ENCODE data around the gene B3GNT5.

Gene B3GNT5

DNA sequence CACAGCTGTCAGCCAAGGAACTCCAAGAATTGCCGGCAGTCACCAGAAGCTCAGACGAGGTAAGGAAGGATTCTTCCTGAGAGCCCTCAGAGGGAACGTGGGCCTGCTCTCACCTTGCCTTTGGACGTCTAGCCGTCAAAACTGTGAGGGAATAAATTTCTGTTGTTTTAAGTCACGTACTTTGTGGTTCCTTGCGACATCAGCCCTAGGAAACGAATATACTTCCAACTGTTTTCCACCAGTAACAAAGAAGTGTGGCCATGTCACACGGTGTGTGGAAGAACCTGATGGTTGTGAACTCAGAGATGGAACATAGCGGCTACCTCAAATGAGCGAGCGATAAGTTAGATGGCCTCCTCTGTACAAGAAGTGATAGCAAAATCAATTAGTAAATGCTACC is 41.0 kb upstream of the B3GNT5 start:
- TF ChIP-seq, protein P1, sequence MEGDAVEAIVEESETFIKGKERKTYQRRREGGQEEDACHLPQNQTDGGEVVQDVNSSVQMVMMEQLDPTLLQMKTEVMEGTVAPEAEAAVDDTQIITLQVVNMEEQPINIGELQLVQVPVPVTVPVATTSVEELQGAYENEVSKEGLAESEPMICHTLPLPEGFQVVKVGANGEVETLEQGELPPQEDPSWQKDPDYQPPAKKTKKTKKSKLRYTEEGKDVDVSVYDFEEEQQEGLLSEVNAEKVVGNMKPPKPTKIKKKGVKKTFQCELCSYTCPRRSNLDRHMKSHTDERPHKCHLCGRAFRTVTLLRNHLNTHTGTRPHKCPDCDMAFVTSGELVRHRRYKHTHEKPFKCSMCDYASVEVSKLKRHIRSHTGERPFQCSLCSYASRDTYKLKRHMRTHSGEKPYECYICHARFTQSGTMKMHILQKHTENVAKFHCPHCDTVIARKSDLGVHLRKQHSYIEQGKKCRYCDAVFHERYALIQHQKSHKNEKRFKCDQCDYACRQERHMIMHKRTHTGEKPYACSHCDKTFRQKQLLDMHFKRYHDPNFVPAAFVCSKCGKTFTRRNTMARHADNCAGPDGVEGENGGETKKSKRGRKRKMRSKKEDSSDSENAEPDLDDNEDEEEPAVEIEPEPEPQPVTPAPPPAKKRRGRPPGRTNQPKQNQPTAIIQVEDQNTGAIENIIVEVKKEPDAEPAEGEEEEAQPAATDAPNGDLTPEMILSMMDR (IDR thresholded peaks at IDR 0.05; ENCODE audit: insufficient read depth, low read depth, low read length, missing control alignments) = no peak
- no peak overlapping the region for H3K4me3 ChIP-seq (ENCODE audit: low read length)
- no peak for DNase-seq (ENCODE audit: low read depth)

DNA sequence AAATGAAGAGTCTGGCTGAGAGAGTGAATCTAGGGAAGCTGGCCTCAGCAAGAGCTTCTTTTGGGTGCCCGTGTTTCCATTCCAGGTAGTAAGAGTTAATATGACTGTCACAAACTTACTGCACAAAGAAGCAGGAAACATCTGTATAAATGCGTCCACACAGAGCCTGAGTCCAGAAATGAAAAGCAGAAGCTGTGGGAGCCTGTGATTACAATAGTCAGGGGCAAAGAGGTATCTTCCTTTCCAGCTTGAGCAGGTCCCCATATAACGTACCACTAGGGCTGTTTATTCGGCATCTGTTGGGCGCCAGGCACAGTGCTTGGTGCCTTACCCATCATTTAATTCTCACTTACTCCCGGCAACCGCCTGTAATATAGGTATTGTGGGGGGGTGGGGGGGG is 40.5 kb upstream of the B3GNT5 start:
- no peak for DNase-seq (ENCODE audit: low read depth)
- TF ChIP-seq, protein P1 (IDR thresholded peaks at IDR 0.05; ENCODE audit: insufficient read depth, low read depth, low read length, missing control alignments) = no peak
- H3K4me3 ChIP-seq (ENCODE audit: low read length) = no peak overlapping the region

DNA sequence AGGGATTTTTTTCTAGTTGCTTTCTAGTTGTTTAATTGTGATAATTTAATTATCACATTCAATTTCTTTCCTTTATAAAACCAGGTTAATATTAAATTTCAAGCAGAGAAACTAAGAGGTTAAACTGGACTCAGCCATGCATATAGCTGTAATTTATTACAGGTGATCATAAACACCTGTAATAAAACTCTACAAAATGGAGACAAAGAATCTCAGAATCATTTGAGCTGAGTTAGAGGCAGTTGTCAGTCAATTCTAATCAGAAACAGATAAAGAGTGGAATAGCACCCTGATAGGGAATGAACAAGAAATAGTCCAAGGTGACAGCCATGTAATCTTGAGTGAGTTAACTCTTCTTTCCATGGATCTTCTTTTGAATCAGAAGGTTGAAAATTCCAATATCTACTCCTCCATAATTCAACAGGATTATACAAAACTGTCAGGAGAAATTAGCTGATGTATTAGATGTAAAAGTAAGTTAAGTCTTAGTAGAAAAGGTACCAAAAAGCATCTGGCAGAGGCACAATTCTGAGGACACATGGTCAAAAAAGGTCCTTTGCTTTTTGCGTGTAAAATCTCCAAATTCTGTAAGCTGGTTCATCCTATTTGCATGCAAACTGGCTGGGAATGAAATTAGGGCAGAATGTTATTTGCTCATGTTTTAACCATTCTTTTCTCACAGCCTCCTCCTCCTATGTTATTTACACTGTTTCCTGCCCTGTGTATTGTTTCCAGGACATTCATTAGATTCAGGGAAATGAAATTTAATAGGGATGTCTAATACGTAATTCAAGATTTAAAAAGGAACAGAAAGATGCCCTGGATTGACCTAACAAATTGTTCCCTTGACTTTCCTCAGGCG is 39.4 kb upstream of the B3GNT5 start:
- H3K4me3 ChIP-seq (ENCODE audit: low read length) = no peak overlapping the region
- TF ChIP-seq, protein P1 (IDR thresholded peaks at IDR 0.05; ENCODE audit: insufficient read depth, low read depth, low read length, missing control alignments) = no peak
- DNase-seq (ENCODE audit: low read depth) = no peak

DNA sequence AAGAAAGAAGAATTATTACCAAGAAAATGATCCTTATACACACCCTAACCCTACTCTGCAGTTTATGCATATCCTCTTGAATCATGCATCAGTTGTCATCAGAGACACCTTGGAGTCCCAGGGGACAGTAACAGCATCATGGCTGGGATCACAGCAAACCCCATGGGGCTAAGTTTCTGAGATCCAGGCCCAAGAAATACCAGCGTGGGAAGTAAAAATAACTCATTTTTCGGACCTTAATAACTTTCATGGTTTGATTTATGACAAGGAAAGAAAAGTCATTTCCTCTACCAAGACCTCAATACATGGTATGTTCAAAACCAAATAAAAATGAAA is 38.8 kb upstream of the B3GNT5 start:
- H3K4me3 ChIP-seq (ENCODE audit: low read length) = no peak overlapping the region
- TF ChIP-seq, protein P1 (IDR thresholded peaks at IDR 0.05; ENCODE audit: insufficient read depth, low read depth, low read length, missing control alignments) = no peak
- no peak for DNase-seq (ENCODE audit: low read depth)

DNA sequence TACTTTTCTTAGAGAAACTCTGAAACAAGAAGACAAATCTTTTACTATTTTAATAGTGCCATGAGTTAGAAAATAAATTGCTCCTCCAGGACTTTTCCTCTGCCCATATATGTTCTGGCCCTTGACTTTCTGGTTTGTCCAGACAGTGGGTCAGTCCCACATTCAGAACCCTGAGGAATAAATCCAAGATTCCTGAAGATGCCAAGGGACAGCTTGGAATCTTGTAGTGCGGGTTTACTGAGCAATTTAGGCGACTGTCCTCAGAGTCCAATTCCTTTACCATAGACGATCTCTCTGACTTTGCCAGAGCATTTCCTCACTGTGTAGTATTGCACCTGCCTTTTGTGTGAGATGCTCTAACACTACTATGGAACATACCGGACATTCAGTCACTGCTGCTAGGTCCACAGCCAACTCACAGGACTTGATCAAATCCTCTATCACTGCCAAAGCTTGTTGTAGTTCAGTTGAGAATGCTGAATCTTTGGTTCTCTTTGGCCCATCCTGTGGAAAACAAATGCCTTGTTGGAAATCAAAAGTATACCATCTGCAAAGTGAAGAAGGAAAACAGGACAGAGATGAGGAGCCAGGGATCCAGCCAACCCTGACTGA is 37.4 kb upstream of the B3GNT5 start:
- TF ChIP-seq, protein P1 (IDR thresholded peaks at IDR 0.05; ENCODE audit: insufficient read depth, low read depth, low read length, missing control alignments) = no peak
- H3K4me3 ChIP-seq (ENCODE audit: low read length) = no peak overlapping the region
- DNase-seq (ENCODE audit: low read depth) = no peak

DNA sequence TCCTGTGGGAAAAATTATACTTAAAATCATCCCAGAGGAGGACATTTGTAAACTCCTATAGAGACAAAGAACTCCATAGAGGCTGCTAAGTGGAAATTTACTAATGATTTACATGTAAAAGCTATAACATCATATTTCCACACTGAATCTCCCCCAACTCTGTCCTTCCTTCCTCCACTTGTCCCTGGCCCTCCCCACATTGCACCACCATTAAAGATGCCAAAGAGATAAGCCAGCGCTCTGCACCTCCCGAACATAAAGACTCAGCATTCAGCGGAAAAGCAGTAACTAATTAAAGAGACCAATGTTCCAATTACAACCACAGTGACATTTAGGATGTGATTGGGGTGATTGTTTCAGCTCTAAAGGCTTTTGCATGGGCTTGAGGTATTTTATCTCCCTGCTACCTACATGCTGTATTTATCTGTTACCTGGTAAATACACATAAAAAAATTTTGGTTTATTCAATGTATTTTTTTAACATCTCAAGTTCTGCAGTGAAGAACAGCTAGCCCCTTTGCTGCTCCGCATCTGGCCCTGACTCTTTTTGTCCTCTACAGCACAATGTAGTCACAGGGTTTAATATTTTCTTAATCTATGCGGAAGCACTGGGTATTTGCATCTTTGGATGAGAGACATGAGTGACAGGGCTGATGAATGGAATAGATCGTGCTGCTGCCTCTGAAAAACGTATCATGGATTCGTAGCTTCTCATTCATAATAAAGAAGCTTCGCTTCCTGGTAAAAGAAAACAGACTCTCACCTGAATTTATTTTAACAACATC is 35.3 kb upstream of the B3GNT5 start:
- no peak for DNase-seq (ENCODE audit: low read depth)
- no peak overlapping the region for H3K4me3 ChIP-seq (ENCODE audit: low read length)
- TF ChIP-seq, protein P1 (IDR thresholded peaks at IDR 0.05; ENCODE audit: insufficient read depth, low read depth, low read length, missing control alignments) = no peak
